Smooth muscle cell (in vitro differentiated cells): ENCODE measurements around the gene RPS21. TPM values are rescaled to one million over a fixed set of nuclear protein-coding genes. Genes with fewer than 3 reads are reported as not detected.

Experiments used
- DNase-seq: peaks from one replicate; lab custom pipeline; 2025; ENCODE audit not compliant: unreplicated experiment; lab: John Stamatoyannopoulos, UW
- H2AFZ ChIP-seq: fragments of 200-600 bp; sonication (generic); 2 replicates; pipeline ENCODE4 v1.6.0; 2016; ENCODE audit warnings: antibody characterized with exemption, low read depth, mild to moderate bottlenecking
- H3F3A ChIP-seq: fragments of 200-600 bp; sonication (generic); 2 replicates; pipeline ENCODE4 v1.6.0; 2017; ENCODE audit warnings: antibody characterized with exemption, low read depth
- H3K27ac ChIP-seq: fragments of 200-600 bp; sonication (generic); 2 replicates; pipeline ENCODE4 v1.5.1; 2016; ENCODE audit warnings: low read depth, mild to moderate bottlenecking
- H3K27me3 ChIP-seq: fragments of 200-600 bp; sonication (generic); 2 replicates; pipeline ENCODE4 v1.6.1; 2016; ENCODE audit warnings: low read depth, mild to moderate bottlenecking
- H3K36me3 ChIP-seq: fragments of 200-600 bp; sonication (generic); 2 replicates; pipeline ENCODE4 v1.5.1; 2016; ENCODE audit warnings: low read depth
- H3K4me1 ChIP-seq: fragments of 200-600 bp; sonication (generic); 2 replicates; pipeline ENCODE4 v1.5.1; 2016; ENCODE audit warnings: low read depth
- H3K4me2 ChIP-seq: fragments of 200-600 bp; sonication (generic); 2 replicates; pipeline ENCODE4 v1.6.0; 2016; ENCODE audit warnings: mild to moderate bottlenecking
- H3K4me3 ChIP-seq: fragments of 200-600 bp; sonication (generic); 2 replicates; pipeline ENCODE4 v1.5.1; 2016; ENCODE audit warnings: mild to moderate bottlenecking
- H3K79me2 ChIP-seq: fragments of 200-600 bp; sonication (generic); 2 replicates; pipeline ENCODE4 v1.6.0; 2016; ENCODE audit warnings: low read depth, mild to moderate bottlenecking
- H3K9ac ChIP-seq: fragments of 200-600 bp; sonication (generic); 2 replicates; pipeline ENCODE4 v1.6.0; 2016; ENCODE audit warnings: low read depth
- H3K9me3 ChIP-seq: fragments of 200-600 bp; sonication (generic); replicated peaks from 2 replicates; pipeline ENCODE4 v1.5.1; 2016; ENCODE audit warnings: low read depth
- H4K20me1 ChIP-seq: fragments of 200-600 bp; sonication (generic); 2 replicates; pipeline ENCODE4 v1.6.0; 2016; ENCODE audit warnings: low read depth
- CTCF ChIP-seq: fragments of 200-600 bp; sonication (generic); IDR thresholded peaks from 2 replicates; pipeline ENCODE4 v1.5.1; 2017; ENCODE audit warnings: borderline replicate concordance, mild to moderate bottlenecking, antibody characterized with exemption; ENCODE audit not compliant: insufficient read depth, poor library complexity, severe bottlenecking
- WGBS: methylation state at CpG from one replicate; pipeline ENCODE4 v1.1.7; 2016; ENCODE audit warnings: low lambda C conversion rate; 5-methylcytosine and 5-hydroxymethylcytosine counted together
- polyA plus RNA-seq: library from polyadenylated mRNA; unstranded; fragments of >200 nt; fragmentation: Nextera tagmentation; extraction: Ambion mirVana; gene quantifications from 2 replicates; pipeline ENCODE4 v1.2.1, GENCODE V29; 2016
- total RNA-seq: library from RNA; depleted of rRNA; stranded (reverse); fragments of >200 nt; gene quantifications from 2 replicates; pipeline ENCODE4 v1.2.3, GENCODE V29; 2014

The RPS21 gene
- total and polyA plus RNA-seq, 2 experiments from 2014 or later = 438 to 4,082 TPM

- Histone ChIP-seq H3K4me3 (no peak overlapping the region), H3K79me2 (peaks cover 17% of the 10 kb centered on the region), H3K4me1 (peaks cover 34% of the 10 kb centered on the region), H3K27me3 (no peaks in the 10 kb centered on the region), H3K4me2 (no peak overlapping the region), H3F3A (no peaks in the 10 kb centered on the region), H3K36me3 (no peaks in the 10 kb centered on the region), H3K9ac (no peak overlapping the region), H3K27ac (no peak overlapping the region), H4K20me1 (peaks cover 35% of the 10 kb centered on the region), H2AFZ (no peak overlapping the region), H3K9me3 (no peaks in the 10 kb centered on the region)
- TF ChIP-seq CTCF = no peak
- DNase-seq = no peak
- whole genome bisulfite sequencing = 86% methylated on average over 21 of the region's 25 CpGs
These were observed 29.7 kb upstream of the RPS21 start for GRCh38 chr20:62357187-62357667.

GRCh38 chr20:62357681-62358080, 29.2 kb upstream of the RPS21 start:
- H3K27ac ChIP-seq = no peak overlapping the region
- WGBS = 76% methylated on average over 7 of the region's 7 CpGs
- TF ChIP-seq CTCF = no peak
- H3K4me1 ChIP-seq = peaks cover 38% of the 10 kb centered on the region
- no peak overlapping the region for H2AFZ ChIP-seq
- no peak overlapping the region for H3K4me3 ChIP-seq
- no peaks in the 10 kb centered on the region for H3K36me3 ChIP-seq
- no peak for DNase-seq
- H3K9ac ChIP-seq = no peak overlapping the region
- peaks cover 40% of the 10 kb centered on the region for H4K20me1 ChIP-seq
- no peaks in the 10 kb centered on the region for H3K27me3 ChIP-seq
- no peaks in the 10 kb centered on the region for H3K9me3 ChIP-seq
- H3K4me2 ChIP-seq = no peak overlapping the region
- H3K79me2 ChIP-seq = peaks cover 18% of the 10 kb centered on the region
- no peaks in the 10 kb centered on the region for H3F3A ChIP-seq

DNA sequence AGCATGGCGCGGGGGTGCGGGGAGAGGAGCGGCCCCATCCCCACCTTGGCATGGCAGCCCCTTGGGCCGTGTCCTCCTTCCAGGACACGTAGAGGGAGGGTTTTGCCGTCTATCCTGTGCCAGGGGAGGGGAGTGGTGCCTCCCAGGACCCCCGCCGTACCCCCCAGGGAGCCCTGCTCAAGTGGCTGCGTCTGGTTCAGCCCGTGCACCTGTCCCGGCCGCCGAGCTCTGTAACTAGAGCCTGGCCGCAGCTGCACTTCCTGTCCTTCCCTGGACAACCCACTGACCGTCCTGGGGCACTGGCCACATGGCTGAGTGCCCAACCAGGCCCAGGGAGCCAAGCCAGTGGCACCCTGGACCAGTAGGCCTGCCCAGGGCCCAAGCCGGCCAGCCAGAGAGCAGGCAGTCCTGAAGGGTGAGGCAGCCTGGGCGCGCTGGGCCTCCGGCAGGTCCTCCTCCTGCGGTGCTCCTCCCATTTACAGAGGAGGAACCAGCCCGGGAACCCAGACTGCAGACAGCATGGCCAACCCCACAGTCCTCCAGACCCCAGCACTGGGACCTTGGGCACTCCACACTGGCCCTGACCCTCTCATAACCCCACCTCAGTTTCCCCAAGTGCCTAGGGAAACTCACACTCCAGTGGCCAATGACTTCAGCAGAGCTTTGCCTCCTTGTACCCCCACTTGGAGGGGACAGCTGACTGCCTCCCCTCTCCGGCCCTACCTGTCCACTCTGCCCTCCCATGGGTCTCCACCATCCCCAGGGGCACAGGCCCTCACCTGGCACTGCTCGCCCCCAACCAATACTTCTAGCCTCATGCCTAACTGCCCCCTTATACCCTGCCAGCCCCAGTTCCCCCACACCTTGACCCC, 28.5 kb upstream of the RPS21 start:
- Histone ChIP-seq H3K27ac (no peak overlapping the region), H3K36me3 (no peaks in the 10 kb centered on the region), H3K9ac (no peak overlapping the region), H3F3A (no peaks in the 10 kb centered on the region), H3K4me2 (no peak overlapping the region), H3K79me2 (peaks cover 23% of the 10 kb centered on the region), H2AFZ (no peak overlapping the region), H3K4me1 (peaks cover 43% of the 10 kb centered on the region), H4K20me1 (peaks cover 47% of the 10 kb centered on the region), H3K27me3 (no peaks in the 10 kb centered on the region), H3K4me3 (no peak overlapping the region), H3K9me3 (no peaks in the 10 kb centered on the region)
- TF ChIP-seq CTCF = no peak
- no peak for DNase-seq
- WGBS = 96% methylated on average over 19 of the region's 24 CpGs
